GM19025 (cell line): ENCODE results near the gene C12orf43.
"Not testable (repeated sequence)": the region's sequence is repeated elsewhere in the genome, so short reads cannot be mapped to it uniquely, and the experiment has no call there.

ENCODE experiments used
- ATAC-seq: cut with Tn5 transposase; IDR thresholded peaks from one replicate; pipeline ENCODE4 v1.9.1; 2021; ENCODE audit warnings: mild to moderate bottlenecking, low read depth, moderate library complexity; ENCODE audit not compliant: unreplicated experiment

Gene C12orf43, protein sequence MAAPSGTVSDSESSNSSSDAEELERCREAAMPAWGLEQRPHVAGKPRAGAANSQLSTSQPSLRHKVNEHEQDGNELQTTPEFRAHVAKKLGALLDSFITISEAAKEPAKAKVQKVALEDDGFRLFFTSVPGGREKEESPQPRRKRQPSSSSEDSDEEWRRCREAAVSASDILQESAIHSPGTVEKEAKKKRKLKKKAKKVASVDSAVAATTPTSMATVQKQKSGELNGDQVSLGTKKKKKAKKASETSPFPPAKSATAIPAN

DNA sequence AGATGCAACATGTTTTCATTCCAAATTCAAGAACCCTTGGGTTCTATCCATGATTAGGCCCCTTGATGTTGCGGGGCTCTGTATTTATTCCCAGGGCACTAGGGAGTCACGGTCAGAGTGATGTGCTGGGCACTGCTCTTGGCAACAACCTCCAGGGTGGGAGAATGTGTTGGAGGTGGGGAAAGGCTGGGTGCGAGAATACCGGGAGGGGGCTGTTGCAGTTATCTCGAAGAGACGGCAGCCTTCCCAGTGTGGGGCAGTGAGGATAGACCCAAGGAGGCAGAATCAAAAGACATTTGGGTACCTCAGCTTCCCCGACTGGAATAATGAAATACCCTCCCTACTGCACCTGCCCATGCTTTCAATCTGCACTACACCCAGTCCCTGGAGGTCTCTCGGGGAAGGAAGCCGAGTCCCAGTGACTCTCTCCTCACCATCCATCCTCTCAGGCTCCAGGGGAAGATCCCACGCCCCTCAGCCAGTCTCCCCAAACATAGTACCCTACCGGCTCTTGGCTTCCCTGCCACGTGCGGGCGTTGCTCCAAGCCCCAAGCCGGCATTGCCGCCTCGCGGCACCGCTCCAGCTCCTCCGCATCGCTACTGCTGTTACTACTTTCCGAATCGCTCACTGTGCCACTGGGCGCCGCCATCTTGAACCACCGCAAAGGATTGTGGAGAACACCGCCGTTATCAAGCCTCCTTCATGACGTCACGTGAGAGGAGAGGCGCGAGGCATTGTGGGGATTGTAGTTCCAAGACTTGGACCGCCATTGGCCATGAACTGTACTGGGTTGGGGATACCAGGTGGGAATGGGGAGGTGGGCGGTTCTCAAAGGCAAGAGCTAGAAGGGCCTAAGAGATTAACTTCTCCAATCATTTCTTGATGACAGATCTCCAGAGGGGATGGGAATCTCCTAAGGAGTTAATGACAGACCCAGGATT is at the start of gene C12orf43:
TSS of gene C12orf43 (minus strand) at position 663 of the 942 bp plus-strand sequence. CDS start at position 650, 13 bp downstream.
- peak; percentile 96 for ATAC-seq

- no peak for ATAC-seq
Observed at GRCh38 chr12:121065345-121065744, 49.1 kb upstream of the C12orf43 start.

GRCh38 chr12:121064586-121064985 is 48.3 kb upstream of the C12orf43 start:
- ATAC-seq, result not testable (repeated sequence)

- ATAC-seq, result no peak
Observed at GRCh38 chr12:121064116-121064515, 47.8 kb upstream of the C12orf43 start.

- ATAC-seq, result no peak
Observed at GRCh38 chr12:121062391-121063045, 46.2 kb upstream of the C12orf43 start.

DNA sequence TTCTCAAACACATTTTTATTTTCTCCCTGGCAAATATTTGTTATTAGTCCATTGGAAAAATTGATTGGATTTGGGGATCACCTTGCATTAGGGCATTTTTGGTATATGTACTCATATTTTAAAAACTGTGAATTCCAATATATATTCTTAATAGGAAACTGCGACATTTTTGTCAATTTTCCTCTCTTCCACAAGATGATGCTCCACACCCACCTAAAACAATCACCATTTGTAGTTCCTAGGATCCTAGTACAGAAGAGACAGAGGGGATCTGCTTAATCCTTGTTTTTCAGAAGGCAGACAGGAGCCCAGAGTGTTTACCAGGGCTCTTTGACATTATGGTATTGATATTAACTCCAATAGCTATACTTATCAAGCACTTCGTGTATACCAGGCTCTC is 45.5 kb upstream of the C12orf43 start:
- ATAC-seq, result no peak

DNA sequence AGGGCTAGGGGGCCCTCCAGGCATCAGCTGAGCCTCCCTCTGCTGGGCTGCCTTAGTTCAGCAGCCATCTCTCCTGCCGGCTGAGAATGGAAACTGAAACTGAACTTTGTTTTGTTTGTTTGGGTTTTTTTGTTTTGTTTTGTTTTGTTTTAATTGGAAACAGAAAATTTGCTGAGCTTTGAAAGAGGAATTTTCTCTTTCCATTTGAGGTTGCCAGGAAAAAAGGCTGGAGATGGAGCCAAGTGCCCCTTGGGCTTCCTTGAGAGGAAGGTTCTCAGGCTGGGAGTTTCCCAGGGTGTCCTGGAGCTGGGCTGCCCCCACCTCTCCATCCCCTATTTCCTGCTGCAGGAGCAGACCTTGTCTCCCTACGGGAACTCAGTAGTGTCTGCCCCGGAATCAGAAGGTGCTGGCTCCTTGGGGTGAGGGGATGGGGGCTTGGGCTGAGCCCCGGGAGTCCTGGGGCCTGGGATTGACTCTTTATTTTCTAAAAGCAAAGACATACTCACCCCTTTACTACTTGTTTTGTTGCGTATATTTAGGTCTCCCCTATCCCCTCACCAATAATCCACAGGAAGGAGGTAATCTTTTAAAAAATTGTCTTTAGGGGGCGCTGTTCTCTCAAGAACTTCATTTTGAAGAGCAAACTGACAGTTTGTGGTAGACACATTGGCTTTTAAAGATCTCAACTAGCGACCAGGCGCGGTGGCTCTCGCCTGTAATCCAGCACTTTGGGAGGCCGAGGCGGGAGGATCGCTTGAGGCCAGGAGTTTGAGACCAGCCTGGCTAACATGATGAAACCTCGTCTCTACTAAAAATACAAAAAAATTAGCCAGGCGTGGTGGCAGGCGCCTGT is 44.1 kb upstream of the C12orf43 start:
- peak; percentile 83 for ATAC-seq

DNA sequence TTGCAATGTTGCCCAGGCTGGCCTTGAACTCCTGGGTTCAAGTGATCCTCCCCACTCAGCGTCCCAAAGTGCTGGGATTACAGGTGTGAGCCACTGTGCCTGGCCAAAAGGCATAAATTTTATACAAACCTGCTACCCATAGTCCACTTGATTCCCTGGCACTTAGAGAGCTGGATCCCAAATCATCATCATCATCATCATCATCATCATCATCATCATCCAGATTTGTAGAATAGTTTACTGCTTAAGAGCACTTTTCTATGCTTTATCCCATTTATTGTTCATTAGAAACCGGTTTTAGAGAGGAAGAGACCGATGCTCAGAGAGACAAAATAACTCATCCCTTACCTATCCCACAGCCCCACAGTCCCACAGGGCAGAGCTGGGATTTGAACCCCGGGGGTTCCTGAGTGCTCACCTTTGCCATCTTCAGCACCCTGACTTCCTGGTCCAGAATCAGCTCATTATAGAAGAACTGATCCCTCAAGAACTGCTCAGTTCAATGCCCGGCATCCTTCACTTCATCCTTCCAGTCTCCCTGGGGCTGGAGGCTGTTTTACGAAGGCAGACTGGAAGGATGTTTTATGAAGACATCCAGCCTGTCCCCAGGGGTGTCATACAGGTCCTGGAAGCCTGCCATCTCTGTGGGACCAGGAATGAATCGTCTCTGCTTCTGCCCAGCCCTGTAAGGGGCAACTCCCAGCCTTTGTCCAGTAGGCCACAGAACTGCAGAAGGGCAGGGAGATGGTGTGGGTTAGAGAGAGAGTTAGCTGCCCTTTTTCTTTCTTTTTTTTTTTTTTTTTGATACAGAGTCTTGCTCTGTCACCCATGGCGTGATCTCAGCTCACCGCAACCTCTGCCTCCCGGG is 43.0 kb upstream of the C12orf43 start:
- peak; percentile 10 for ATAC-seq

DNA sequence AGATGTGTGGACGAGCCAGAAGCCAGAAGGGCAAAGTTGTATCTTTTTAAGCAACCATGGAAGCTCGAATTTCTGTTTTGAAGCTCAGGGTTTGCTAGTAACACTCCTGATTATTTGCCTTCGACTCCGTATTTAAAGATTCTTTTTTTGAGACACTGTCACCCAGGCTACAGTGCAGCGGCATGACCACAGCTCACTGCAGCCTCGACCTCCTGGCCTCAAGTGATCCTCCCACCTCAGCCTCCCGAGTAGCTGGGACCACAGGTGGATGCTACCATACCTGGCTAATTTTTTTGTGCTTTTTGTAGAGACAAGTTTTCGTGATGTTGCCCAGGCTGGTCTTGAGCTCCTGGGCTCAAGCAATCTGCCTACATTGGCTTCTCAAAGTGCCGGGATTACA is 41.5 kb upstream of the C12orf43 start:
- ATAC-seq, result no peak

DNA sequence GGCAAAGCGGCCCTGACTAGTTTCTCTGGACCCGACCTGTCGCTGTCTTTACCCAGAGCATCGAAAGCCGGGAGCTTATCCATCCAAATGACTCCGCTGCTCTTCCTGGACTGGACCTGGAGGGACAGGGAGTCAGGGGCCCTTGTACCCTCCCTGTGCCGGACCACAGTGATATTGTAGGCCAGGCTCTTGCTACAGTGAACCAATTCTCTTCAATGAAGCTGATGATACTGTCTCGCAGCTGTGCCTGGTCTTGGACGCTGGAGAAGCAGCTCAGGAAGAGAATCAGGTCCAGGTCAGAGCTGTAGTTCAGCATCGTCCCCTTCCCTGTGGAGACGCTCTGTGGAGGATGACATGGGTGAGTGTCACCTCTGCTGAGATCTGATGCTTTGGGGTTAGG is 37.4 kb upstream of the C12orf43 start:
- ATAC-seq, result no peak

DNA sequence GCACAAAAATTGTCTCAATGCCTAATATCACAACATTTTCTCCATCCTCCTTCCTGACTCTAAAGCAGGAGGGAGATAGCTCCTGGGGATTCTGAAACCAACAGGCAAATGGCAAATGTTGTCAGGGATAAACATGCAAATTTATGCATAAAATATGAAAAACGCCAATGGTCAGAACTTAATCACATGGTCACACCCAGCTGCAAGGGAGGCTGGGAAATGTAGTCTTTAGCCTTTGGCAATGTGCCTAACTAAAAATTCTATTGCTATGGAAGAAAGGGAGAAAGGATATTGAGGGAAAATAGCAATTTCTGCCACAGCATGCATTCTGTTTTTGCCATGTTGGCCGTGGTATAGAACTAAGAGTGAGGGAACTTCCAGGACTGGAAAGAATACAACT is 34.4 kb upstream of the C12orf43 start:
- no peak for ATAC-seq

GRCh38 chr12:121048442-121048841 is 32.2 kb upstream of the C12orf43 start:
- ATAC-seq, result no peak

DNA sequence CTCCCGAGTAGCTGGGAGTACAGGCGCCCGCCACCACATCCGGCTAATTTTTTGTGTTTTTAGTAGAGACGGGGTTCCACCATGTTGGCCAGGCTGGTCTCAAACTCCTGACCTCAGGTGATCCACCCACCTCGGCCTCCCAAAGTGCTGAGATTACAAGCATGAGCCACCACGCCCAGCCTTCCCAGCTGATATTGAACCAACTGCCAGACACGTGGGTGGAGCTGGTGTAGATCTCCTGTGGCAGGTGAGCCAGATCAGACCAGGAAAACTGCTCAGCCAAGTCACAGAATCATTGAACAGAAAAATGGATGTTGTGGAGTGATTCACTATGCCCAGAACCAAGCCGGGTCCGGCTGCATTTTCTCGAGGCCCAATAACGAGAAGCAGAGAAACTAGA is 31.1 kb upstream of the C12orf43 start:
- not testable (repeated sequence) for ATAC-seq

DNA sequence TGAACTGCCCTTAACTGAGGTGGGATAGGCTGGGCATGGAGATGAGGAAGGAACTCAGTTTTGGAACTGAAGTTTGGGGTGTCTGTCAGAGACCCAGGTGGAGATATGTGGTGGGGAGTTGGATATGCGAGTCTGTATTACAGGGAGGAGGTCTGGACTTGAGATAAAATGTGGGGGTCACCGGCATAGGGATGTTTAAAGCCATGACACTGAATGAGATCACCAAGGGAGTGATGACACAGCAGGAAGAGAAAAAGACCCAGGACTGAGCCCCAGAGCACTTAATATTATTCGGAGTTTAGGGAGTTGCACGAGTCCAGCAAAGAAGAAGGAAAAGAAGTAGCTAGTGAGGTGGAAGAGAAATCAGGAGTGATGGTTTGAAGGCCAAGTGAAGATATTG is 26.8 kb upstream of the C12orf43 start:
- no peak for ATAC-seq

DNA sequence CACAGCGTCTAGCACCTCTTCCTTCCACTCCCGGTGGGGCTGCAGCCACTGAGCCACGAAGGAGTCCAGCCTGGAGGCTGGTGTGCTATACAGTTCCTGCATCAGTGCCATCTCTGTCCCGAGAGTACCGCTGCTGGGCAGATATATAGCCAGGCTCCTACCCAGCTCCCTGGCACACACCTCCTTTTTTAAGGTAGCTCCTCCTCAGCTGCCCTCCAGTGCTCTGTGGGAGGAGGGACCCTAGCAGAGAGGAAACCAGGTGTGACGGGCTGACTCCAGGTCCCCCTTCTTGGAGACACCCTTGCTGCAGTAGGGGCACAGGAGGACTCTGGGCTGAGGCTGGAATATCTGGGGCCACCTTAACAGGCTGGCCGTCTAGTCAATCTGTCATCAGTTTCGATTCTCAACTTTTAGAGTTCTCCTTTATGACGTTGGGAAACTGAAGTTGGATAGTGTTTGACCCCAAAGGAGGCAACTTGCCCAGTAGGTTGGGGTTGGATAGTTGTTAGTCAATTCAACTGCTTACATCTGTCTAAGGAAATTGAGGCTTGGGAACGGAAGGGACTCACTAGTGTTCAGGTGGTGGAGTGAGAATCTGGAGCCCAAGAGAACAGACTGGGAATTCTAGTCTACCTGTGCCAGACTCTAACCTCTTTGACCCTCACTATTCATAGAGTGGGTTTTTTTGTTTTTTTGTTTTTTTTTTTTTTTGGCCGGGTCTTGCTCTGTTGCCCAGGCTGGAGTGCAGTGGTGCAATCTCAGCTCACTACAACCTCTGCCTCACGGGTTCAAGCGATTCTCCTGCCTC is 22.8 kb upstream of the C12orf43 start, which contains the start of gene OASL:
TSS of gene OASL (minus strand) at position 386 of the 808 bp plus-strand sequence. CDS start at position 111, 275 bp downstream.
- peak; percentile 71 for ATAC-seq

GRCh38 chr12:121036810-121037326 is 20.6 kb upstream of the C12orf43 start:
- ATAC-seq, result no peak

DNA sequence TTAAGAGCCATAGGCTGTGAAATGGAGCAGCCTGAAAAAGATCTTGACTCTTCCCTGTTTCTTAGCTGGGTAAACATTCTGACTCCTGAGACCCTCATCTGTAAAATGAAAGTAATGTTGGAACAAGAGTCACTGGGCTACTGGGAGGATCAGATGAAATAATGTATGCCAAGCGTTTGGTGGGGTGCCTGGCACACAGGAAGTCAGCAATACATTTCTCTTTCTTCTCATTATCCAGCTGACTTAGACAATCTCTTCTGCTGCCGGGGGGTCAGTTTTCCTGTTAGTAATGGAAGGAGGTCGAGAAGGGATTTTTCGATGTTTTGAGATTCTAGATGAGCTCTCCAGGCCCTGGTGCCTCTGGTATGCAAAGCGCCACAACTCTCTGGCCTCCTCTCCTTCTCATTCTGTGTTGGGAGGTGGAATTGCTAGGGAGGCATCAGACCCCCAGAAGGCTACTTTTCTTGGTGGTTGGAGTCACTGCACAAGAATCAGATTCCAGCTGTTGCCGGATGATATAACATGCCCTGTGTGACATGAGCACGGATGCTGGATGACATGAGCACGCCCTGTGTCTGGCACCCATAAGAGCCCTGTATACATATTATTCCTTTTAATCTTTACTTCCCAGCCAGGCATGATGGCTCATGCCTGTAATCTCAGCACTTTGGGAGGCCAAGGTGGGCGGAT is 18.5 kb upstream of the C12orf43 start:
- ATAC-seq, result no peak
